GM21723 (cell line): Measurements from ENCODE around the gene VPS52.
"Not testable (repeated sequence)": the region's sequence is repeated elsewhere in the genome, so short reads cannot be mapped to it uniquely, and the experiment has no call there.

Experiments
- ATAC-seq: cut with Tn5 transposase; IDR thresholded peaks from one replicate; pipeline ENCODE4 v1.9.1; 2021; ENCODE audit warnings: mild to moderate bottlenecking, moderate library complexity; ENCODE audit not compliant: unreplicated experiment

Gene VPS52

DNA sequence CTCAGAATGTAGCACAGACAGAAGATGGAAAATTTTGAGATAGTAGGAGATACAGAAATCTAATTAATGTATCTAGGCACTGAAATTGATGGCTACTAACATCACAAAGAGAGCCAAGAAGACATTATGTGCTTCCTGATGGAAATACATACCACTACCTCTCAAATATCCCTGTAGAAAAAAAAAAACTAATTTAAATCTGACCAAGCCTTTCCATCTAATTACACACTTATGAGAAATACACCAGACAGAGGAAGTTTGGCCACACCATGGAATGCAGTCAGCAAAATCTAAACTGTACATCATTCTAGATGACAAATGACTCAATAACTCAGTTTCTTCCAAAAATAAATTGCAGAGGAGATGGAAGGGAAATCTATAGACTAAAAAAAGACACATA is 18.9 kb downstream of the VPS52 start:
- ATAC-seq, result no peak

DNA sequence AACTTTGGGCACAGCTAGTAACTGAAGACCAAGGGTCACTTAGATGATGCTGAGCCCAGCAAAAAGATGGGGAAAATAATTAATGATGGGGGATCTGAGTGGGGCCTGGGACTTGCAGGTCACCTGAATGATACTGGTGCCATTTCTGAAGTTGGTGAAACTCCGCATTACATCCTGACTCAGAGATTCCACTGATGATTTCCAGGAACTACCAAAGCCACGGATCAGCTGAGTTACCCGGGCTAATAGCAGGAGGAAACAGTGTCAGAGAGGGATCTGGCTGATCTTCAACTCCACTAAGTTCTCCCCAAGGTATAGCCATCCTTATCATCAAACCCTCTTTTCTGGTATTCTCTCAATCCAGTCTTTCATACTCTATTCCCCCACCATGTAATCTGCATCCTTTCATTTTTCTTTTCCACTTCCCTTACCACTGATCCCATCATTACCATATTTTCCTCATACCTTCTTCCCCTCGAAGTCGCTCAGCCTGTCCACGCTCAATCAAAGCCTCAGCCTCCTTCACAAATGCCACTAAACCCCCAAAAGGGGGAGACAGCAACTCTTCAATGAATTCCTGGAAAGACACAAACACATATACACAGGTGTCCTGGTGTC is 20.2 kb downstream of the VPS52 start:
- ATAC-seq, result no peak

DNA sequence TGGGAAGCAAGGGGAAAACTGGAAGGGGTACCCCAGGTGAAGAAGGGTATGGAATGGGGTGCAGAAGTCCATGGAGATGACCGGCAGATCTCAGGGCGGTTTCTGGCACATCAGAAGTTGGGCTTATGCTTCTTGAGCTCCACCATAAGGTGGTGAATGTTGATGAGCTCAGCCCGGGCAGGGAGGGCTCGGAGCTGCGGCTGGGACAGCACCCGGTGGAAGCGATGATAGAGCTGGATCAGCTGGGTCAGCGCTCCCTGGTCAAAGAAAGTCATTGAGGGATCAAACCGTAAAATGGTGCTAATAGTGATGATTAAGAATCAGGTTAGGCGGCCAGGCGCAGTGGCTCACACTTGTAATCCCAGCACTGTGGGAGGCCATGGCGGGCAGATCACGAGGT is 20.9 kb downstream of the VPS52 start:
- no peak for ATAC-seq

- ATAC-seq, result peak; percentile 0
Observed at GRCh38 chr6:33249732-33250630, 21.7 kb downstream of the VPS52 start.

DNA sequence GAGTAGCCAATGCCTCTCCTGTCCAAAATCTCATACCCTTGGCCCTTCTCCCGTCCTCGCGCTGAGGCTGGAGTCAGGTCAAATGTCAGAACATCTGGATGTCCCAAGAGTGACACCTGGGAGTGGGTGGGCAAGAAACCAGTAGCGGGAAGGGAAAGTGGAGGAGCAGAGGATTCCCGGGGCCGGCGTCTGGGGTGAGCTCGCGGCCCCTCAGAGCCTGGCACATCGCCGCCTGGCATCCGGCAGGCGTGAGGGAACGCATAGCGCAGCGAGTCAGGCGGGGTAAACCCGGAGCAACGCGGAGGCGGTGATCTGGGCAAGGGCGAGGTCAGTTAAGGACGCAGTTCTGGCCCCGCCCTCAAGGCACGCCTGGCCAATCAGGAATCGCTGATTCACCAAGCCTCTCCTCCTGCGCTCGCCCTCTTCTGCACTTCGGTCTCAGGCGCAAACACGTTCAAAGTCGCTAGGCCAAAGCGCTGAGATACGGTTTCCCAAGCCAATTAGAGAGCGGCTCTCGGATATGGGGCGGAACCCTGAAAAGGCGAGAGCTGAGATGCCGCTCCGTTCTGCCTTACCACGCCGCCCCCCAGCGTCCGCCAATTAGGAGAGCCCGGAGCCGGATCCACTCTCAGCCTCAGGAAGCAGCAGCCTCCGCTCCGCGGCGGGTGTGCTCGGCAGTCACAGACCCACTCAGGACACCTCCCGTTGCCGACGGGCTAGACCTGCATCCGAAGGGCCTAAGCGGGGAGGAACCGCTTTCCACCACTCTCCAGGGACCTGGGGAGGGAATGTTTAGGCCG is 22.5 kb downstream of the VPS52 start:
- peak; percentile 85 for ATAC-seq

DNA sequence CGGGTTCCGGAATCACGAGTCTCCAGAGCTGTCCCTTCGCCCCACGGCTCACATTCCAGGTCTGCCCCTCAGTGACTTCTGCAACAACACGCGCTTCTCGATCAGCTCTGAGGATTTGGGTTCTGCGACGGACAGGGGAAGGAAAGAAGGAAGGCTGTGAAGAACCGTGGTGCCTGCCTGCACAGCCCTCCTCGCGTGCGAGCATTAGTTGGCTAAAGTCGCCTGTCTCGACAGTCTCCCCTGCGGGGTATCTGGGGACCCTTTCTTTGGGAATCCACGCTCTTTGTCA is 23.1 kb downstream of the VPS52 start:
- peak; percentile 4 for ATAC-seq

- peak; percentile 41 for ATAC-seq
Observed at GRCh38 chr6:33247977-33248642, 23.6 kb downstream of the VPS52 start.

DNA sequence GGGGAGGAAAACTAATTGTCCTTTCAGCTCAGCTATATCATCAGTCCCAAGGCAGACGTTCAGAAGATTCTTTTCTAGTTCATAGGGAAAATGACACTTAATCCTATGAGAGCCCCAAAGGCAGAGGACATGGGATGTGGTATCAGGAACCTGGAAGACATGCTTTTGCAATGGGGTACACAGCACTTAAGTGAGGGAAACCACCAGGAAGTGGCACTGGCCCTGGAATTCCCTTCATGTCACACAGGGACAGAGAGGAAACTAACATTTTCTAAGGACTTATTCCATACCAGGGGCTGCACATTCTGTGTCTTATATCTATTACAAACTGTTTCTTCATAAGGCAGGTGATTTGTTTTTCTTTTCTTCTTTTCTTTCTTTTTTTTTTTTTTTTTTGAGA is 28.2 kb downstream of the VPS52 start:
- no peak for ATAC-seq

DNA sequence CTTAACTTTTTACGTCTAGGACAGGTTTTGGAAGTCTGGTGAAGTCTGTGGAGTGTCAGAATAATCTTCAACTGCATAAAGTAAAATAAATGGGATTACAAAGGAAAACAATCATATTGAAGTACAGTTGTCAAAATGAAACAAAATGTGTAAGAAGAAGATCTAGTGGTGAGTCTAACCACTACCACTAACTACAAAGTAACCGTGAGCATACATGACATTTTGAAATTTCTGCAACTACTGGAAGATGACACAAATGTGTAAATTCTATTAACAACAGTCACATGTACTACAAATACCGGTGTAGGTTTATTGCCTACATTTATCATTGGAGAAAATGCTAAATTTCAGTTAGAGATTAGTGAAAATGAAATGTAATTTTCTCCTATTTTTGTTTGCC is 29.7 kb downstream of the VPS52 start:
- no peak for ATAC-seq

GRCh38 chr6:33237741-33238140 is 33.9 kb downstream of the VPS52 start:
- no peak for ATAC-seq

GRCh38 chr6:33236852-33237251 is 34.8 kb downstream of the VPS52 start:
- ATAC-seq, result no peak

DNA sequence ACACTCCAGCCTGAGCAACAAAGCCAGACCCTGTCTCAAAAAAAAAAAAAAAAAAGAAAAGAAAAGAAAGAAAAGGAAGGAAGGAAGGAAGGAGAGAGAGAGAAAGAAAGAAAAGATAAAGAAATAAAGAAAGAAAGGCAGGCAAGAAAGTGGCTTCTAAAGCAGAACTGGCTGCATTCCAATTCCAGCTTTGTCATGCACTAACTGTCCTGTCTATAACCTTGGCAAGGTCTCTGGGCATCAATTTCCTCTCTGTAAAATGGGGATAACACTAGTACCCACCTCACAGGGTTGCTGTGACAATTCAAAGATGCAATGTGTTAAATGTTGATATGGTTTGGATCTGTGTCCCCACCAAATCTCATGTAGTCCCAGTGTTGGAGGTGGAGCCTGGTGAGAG is 35.3 kb downstream of the VPS52 start:
- no peak for ATAC-seq

DNA sequence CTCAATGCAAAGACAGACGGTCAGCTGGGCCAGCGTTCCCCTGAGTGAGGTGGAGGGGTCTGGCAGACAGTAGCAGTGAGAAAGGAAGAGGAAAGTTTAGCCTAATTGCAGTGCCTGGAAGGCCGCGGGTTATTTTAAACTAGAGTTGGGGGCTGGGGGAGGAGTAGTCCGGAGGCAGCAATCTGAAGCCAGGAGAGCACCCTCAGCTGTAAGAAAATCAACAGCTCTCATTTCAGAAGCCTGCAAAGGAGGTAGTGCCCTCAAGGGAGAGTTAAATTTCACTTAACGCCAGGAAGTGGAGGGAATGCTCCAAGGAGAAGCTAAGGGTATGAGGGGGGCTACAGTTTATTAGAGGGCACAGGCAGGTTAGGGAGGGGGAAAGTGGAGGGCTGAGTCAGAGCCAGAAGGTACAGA is 36.4 kb downstream of the VPS52 start:
- no peak for ATAC-seq

DNA sequence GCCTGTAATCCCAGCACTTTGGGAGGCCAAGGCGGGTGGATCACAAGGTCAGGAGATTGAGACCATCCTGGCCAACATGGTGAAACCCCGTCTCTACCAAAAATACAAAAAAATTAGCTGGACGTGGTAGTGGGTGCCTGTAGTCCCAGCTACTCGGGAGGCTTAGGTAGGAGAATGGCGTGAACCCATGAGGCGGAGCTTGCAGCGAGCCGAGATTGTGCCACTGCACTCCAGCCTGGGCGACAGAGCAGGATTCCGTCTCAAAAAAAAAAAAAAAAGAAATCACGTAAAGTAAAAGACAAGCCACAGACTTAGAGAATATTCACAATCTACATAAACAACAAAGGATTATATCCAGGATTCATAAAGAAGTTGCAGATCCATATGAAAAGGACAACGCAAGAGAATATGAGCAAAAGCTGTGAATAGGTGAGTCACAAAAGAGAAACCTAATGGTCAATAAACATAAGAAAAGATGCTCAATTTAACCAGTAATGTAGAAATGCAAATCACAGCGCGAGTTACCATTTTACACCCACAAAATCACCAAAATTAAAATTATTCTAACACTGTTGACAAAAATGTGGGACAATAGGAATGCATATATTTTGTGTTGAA is 45.1 kb downstream of the VPS52 start:
- not testable (repeated sequence) for ATAC-seq

DNA sequence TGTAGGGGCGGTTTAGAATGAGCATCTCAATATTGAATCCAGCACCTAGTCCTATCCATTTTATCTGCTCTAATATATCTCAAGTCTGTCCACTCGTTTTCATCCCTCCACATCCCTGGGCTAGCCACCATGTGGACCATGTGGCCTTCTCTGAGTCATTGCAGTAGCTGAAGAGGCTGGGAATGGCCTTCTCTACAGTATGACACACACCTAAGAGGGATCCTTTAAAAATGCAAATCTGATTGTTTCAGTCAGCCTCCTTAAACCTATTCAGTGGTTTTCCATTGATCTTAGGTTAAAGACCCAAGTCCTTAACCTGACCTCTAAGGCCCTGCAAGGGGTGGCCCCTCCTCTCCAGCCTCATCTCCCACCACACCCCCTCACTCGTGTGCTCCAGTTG is 54.0 kb downstream of the VPS52 start:
- no peak for ATAC-seq

GRCh38 chr6:33217246-33217645 is 54.4 kb downstream of the VPS52 start:
- ATAC-seq, result no peak

DNA sequence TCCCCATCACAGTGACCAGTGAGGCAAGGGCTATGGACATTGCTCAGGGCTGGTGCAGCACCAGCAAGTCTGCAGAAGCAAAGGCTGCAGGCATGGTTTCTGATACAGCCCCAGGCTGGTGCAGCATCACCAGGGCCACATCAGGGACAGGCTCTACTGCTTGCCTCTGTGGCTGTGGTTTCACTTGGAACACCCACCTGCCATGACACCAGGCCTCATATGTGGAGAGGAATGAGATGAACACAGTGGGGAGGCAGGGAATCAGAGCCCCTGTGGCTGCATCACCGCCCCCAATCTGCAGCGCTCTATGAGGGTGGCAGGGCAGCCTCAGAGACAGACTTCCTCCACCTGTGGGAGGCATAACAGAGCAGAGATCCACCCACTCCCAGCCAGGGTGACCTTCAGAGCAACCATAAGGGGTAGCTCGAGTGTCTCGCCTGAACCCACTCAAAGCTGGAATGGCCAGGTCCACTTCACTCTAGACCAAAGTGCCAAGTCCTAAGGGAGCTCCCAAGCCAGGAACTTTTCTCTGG is 55.5 kb downstream of the VPS52 start:
- ATAC-seq, result no peak

DNA sequence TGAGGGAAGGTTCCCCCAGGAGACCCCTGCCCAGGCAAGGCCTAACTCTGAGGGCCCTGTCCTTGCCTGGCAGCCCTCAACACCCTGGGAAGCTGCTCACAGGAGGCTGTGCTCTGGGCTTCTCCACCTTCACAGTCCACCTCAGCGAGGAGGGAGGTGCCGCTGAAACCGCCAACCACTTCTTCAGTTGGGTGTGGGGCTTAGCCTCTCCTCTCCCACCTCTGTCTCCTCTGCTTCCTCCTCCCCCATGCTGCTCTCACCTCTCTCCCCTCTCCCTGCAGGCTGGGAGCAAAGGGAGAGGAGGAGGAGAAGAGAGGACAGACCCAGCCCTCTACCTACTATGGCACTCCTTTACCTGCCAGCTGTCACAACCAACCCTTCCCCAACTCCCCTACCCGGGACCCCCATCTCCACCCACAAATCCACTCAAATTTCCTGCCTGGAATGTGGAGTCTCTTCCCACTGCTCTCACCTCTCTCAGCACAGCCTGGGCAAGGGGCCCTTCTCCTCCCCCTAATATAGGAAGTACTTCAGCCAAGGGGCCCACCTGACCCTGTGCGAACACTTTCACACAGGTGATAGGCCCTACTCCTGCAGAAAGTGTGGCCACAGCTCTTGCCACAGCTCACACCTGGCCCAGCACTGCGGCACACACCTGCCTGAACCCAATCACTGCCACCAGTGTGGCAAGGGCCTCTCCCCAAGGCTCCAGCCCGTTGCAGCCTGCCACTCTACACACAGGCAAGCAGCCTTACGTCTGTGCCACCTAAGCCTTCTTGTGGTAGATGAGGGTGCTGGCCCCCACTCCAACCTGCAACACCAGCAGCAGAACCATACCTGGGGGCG is 56.2 kb downstream of the VPS52 start:
- ATAC-seq, result no peak

DNA sequence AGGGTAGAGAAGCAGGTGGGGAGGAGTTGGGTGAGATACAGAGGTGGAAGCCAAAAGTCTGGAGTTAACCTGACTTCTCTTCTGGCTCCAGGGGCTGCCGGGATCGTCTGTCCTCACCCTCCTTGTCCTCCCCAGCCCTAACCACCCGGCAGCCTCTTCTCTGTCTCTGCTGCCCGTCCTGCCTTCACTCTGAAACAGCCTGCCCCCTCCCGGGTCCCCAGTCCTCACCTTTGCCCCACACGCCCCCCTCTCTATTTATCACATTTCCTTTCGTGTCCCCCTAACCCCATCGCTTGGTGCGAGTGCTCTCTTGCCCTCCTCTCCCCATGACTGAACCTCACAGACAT is 57.7 kb downstream of the VPS52 start:
- ATAC-seq, result no peak
